RKO (cell line): ENCODE measurements around the gene RINL.

Experiments
- DNase-seq: peaks from one replicate; pipeline ENCODE4 v3.0.0-alpha.2; 2016; ENCODE audit warnings: low spot score

Gene RINL

GRCh38 chr19:38849147-38849859 lies 28.8 kb downstream of the RINL start:
- DNase-seq = peak; percentile 95

GRCh38 chr19:38848299-38849146 lies 29.6 kb downstream of the RINL start:
- no peak for DNase-seq

GRCh38 chr19:38846097-38846496 lies 32.0 kb downstream of the RINL start:
- no peak for DNase-seq

GRCh38 chr19:38845374-38846024 lies 32.6 kb downstream of the RINL start:
- DNase-seq = no peak

GRCh38 chr19:38844093-38844686 lies 33.9 kb downstream of the RINL start:
- no peak for DNase-seq

- no peak for DNase-seq
Observed at GRCh38 chr19:38843175-38843758, 34.8 kb downstream of the RINL start.

GRCh38 chr19:38842439-38843174 lies 35.5 kb downstream of the RINL start:
- DNase-seq = no peak

- no peak for DNase-seq
Observed at GRCh38 chr19:38841787-38842438, 36.2 kb downstream of the RINL start.

- DNase-seq = no peak
Observed at GRCh38 chr19:38841180-38841766, 36.8 kb downstream of the RINL start.

GRCh38 chr19:38840583-38840968 lies 37.5 kb downstream of the RINL start:
- DNase-seq = no peak

- no peak for DNase-seq
Observed at GRCh38 chr19:38839816-38840582, 38.1 kb downstream of the RINL start.

- DNase-seq = no peak
Observed at GRCh38 chr19:38838986-38839761, 38.9 kb downstream of the RINL start.

- DNase-seq = no peak
Observed at GRCh38 chr19:38838208-38838985, 39.7 kb downstream of the RINL start.

- no peak for DNase-seq
Observed at GRCh38 chr19:38837656-38838121, 40.4 kb downstream of the RINL start.

GRCh38 chr19:38836983-38837626 lies 41.0 kb downstream of the RINL start:
- DNase-seq = no peak

- DNase-seq = no peak
Observed at GRCh38 chr19:38836159-38836982, 41.7 kb downstream of the RINL start.

- DNase-seq = no peak
Observed at GRCh38 chr19:38834590-38834989, 43.5 kb downstream of the RINL start.
